ENCODE measurements around the gene AGPAT2.

Gene AGPAT2

DNA sequence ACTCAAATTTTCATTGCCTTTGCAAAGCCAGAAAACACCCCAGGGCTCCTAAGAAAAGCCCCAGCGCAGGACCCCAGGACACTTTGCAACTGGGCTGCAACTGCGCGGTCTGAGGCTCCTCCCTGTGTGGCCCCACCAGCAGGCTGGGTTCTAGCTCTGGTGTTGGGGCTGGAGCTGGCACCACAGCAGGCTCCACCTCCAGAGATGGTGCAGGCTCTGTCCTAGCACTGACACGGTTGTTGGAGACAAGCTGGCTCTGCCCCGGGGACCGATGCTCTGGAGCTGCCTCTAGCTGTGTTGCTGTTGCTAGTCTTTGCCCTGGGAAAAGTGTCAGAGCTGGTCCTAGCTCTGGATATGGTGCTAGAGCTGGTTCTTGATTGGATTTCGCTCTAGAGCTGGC lies 41.9 kb upstream of the AGPAT2 start:
- no peak for TF ChIP-seq CTCF (IDR thresholded peaks at IDR 0.05; ENCODE audit: low read depth, low read length, missing control alignments)
- H3K4me3 ChIP-seq (ENCODE audit: low read depth, low read length): peak overlapping the region; percentile 93
- no peak for DNase-seq (ENCODE audit: low read depth)

DNA sequence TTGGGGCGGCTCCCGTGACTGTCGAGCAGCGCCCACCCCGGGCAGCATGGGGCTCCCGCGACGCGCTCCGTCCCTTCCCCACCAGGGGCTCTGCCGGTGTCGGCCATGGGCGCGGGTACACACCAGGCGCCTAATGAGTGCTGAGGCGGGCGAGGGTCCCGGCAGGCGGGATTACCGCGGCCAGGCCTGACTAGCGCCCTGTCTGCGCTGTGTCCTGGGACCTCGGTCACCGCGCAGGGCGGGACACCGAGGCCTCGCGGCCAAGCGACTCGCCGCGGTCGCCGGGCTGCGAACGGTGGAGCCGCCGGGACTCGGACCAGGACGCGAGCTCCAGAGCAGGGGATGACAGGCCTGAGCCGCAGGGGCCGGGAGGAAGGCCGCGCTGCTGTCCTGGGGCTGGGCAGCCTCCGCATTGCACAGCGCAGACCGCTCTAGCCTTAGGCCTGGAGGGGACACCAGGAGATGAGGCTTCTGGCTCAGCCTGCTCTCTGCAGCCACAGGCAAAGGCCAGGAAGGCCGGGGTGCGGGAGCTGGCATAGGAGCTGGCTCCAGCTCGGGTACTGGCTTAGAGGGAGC lies 41.4 kb upstream of the AGPAT2 start:
- no peak for DNase-seq (ENCODE audit: low read depth)
- peak overlapping the region; percentile 93 for H3K4me3 ChIP-seq (ENCODE audit: low read depth, low read length)
- no peak for TF ChIP-seq CTCF (IDR thresholded peaks at IDR 0.05; ENCODE audit: low read depth, low read length, missing control alignments)

GRCh38 chr9:136728080-136728547 lies 40.9 kb upstream of the AGPAT2 start:
- DNase-seq (ENCODE audit: low read depth): peak; percentile 66
- TF ChIP-seq CTCF (IDR thresholded peaks at IDR 0.05; ENCODE audit: low read depth, low read length, missing control alignments): peak; percentile 85

DNA sequence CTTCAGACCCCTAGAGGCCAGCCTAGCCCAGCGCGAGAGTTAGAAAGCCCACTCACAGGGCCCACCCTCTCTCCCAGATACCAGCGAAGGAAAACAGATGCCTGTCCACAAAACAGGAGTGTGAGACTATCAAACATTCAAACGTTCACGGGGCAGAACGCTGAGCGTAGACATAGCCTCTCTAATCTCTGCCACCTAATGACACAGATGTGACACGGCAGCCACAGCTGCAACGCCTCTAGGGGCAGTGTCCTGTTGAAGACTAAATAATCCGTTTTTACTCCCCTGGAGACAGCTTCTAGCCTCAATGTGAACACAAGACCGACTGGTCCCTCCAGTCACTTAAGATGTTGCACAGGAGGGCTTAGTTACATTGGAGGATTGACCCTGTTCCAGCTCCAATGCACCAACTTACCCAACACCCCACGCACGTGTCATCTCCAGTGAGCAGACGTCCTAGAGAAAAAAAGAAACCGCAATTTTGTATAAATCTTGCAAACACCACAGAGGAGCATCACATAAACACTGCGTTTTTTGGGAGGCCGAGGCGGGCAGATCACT lies 39.5 kb upstream of the AGPAT2 start:
- TF ChIP-seq CTCF (IDR thresholded peaks at IDR 0.05; ENCODE audit: low read depth, low read length, missing control alignments): peak; percentile 79
- DNase-seq (ENCODE audit: low read depth): peak; percentile 36

More at GRCh38 chr9:136728080-136728547, 40.9 kb upstream of the AGPAT2 start:
- H3K4me3 ChIP-seq (ENCODE audit: low read depth, low read length): peak overlapping the region; percentile 93

DNA sequence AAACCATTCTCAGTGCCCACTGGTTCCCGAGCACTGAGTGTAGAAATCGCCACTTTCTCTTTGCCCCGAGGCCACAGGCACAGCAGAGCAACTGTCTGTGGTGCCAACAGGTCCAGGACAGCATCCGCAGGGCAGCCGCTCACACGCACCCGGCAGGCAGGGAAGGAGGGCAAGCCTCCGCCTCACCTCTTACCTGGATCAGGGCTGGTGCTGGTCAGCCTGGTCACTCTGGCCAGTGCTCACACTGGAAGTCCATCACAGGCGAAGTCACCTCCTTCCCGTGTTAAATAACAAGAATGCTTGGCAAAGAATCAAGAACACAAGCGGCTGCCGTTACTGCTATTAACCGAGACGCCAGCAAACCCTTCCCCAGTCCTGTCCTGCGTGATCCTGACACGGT lies 38.9 kb upstream of the AGPAT2 start:
- no peak for DNase-seq (ENCODE audit: low read depth)
- H3K4me3 ChIP-seq (ENCODE audit: low read depth, low read length): peak overlapping the region; percentile 93
- TF ChIP-seq CTCF (IDR thresholded peaks at IDR 0.05; ENCODE audit: low read depth, low read length, missing control alignments): no peak

More for the DNA sequence above, 39.5 kb upstream of the AGPAT2 start:
- H3K4me3 ChIP-seq (ENCODE audit: low read depth, low read length): peak overlapping the region; percentile 93

DNA sequence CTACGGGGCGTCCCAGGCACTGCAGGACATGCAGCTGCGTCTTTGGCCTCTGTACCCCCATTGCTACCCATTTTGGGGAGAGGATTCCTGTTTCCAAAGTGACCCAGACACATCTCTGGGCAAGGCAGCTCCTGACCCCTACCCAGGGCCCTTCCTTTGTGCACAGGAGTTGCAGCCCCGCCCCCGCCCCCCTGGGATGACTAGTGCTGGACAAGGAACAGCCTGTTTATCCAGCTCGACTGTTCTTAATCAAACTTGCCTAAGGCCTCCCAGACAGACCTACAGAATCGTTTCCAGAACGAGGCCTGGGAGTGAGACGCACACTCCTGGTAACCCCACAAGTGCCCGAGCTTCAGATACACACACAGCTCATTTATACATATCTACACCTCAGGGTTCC lies 38.4 kb upstream of the AGPAT2 start:
- H3K4me3 ChIP-seq (ENCODE audit: low read depth, low read length): no peak overlapping the region; the same call in 1 of the 2 replicates
- TF ChIP-seq CTCF (IDR thresholded peaks at IDR 0.05; ENCODE audit: low read depth, low read length, missing control alignments): no peak
- DNase-seq (ENCODE audit: low read depth): no peak

DNA sequence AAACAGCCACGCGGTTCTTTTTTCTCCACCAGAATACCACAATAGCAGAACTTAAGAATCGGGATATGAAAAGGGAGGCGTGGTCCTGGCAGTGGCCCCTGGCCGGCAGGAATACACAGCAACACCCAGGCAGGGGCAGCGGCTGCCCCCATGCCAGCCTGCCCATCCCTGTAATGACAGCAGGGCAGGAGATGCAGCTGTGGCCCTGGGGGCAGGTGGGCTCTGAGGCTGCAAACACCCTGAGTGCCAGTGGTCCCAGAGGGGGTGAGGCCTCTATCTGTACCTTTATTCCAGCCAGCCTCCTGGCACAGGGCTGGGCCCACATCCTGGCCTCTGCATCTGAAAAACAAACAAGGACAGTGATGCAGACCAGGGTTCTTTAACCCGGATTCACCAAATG lies 37.5 kb upstream of the AGPAT2 start:
- H3K4me3 ChIP-seq (ENCODE audit: low read depth, low read length): no peak overlapping the region
- DNase-seq (ENCODE audit: low read depth): no peak
- TF ChIP-seq CTCF (IDR thresholded peaks at IDR 0.05; ENCODE audit: low read depth, low read length, missing control alignments): no peak
